WERI-Rb-1 (cell line): ENCODE measurements around the gene NKAIN4.

Experiments used
- DNase-seq: peaks from one replicate; pipeline ENCODE4 v3.0.0-alpha.2; 2020
- H3K27ac ChIP-seq: fragments of 250-450 bp; sonication (Bioruptor Pico); 2 replicates; pipeline ENCODE4 v1.5.1; 2020; ENCODE audit warnings: mild to moderate bottlenecking, moderate library complexity
- H3K27me3 ChIP-seq: fragments of 250-450 bp; sonication (Bioruptor Pico); 2 replicates; pipeline ENCODE4 v1.5.1; 2021; ENCODE audit warnings: mild to moderate bottlenecking, low read depth, moderate library complexity; ENCODE audit not compliant: insufficient read depth, severe bottlenecking
- H3K36me3 ChIP-seq: fragments of 250-450 bp; sonication (Bioruptor Pico); 2 replicates; pipeline ENCODE4 v1.5.1; 2020; ENCODE audit warnings: mild to moderate bottlenecking, moderate library complexity
- H3K4me3 ChIP-seq: 2 replicates; pipeline ENCODE4 v1.5.1; 2011; ENCODE audit warnings: low read depth, mild to moderate bottlenecking, control low read depth, low read length
- H3K9me3 ChIP-seq: fragments of 250-450 bp; sonication (Bioruptor Pico); 2 replicates; pipeline ENCODE4 v1.5.1; 2021; ENCODE audit warnings: mild to moderate bottlenecking, moderate library complexity; ENCODE audit not compliant: severe bottlenecking
- CTCF ChIP-seq: IDR thresholded peaks from 2 replicates; pipeline ENCODE4 v1.5.1; 2011; ENCODE audit warnings: low read depth, mild to moderate bottlenecking, control low read depth, inconsistent platforms, low read length

NKAIN4 gene

GRCh38 chr20:63274381-63275228 lies 20.3 kb upstream of the NKAIN4 start:
- Histone ChIP-seq H3K36me3 (peaks cover 36% of the 10 kb centered on the region), H3K4me3 (no peak overlapping the region), H3K9me3 (no peaks in the 10 kb centered on the region), H3K27ac (no peak overlapping the region), H3K27me3 (no peaks in the 10 kb centered on the region)
- DNase-seq: no peak
- TF ChIP-seq CTCF: no peak

- no peak for DNase-seq
- Histone ChIP-seq H3K4me3 (peak overlapping the region; percentile 79), H3K9me3 (no peaks in the 10 kb centered on the region), H3K36me3 (peaks cover 28% of the 10 kb centered on the region), H3K27ac (no peak overlapping the region), H3K27me3 (no peaks in the 10 kb centered on the region)
- TF ChIP-seq CTCF: no peak
Observed at GRCh38 chr20:63273635-63274380, 19.5 kb upstream of the NKAIN4 start.

- H3K4me3 ChIP-seq: peak overlapping the region; percentile 79
- H3K36me3 ChIP-seq: peaks cover 24% of the 10 kb centered on the region
- no peaks in the 10 kb centered on the region for H3K27me3 ChIP-seq
- peak overlapping the region; percentile 72 for H3K27ac ChIP-seq
- no peaks in the 10 kb centered on the region for H3K9me3 ChIP-seq
- DNase-seq: no peak
- TF ChIP-seq CTCF: no peak
Observed at GRCh38 chr20:63273059-63273579, 18.9 kb upstream of the NKAIN4 start.

- Histone ChIP-seq H3K36me3 (peaks cover 17% of the 10 kb centered on the region), H3K27ac (peak within 1 kb of the TSS; percentile 72), H3K9me3 (no peaks in the 10 kb centered on the region), H3K27me3 (no peaks in the 10 kb centered on the region), H3K4me3 (peak within 1 kb of the TSS; percentile 79)
- DNase-seq: peak; percentile 89
- TF ChIP-seq CTCF: no peak
Observed at GRCh38 chr20:63272105-63273058, 18.1 kb upstream of the NKAIN4 start, which contains the start of gene ARFGAP1. Gene ARFGAP1 (plus strand): TSS chr20:63272813. CDS start chr20:63275581, 2,768 bp downstream.

GRCh38 chr20:63270606-63271325 lies 16.5 kb upstream of the NKAIN4 start:
- H3K27me3 ChIP-seq: no peaks in the 10 kb centered on the region
- H3K27ac ChIP-seq: no peak overlapping the region
- no peak for DNase-seq
- peaks cover under 1% of the 10 kb centered on the region; the same call in 1 of the 2 replicates for H3K36me3 ChIP-seq
- no peak for TF ChIP-seq CTCF
- no peaks in the 10 kb centered on the region for H3K9me3 ChIP-seq
- no peak overlapping the region for H3K4me3 ChIP-seq
